SK-N-SH treated with all-trans-retinoic acid at 6 μM for 48 hours (cell line): ENCODE results near the gene TMEM87B.

Source experiments
- CREB5 ChIP-seq: fragments of 250-450 bp; sonication (Bioruptor Pico); IDR thresholded peaks from 2 replicates; pipeline ENCODE4 v1.5.1; 2020; ENCODE audit warnings: low read depth, mild to moderate bottlenecking, moderate library complexity
- SNAI2 ChIP-seq: fragments of 250-450 bp; sonication (Bioruptor Pico); IDR thresholded peaks from 2 replicates; pipeline ENCODE4 v1.5.0; 2020; ENCODE audit warnings: mild to moderate bottlenecking, moderate library complexity
- ZC3H10 ChIP-seq: fragments of 250-450 bp; sonication (Bioruptor Pico); IDR thresholded peaks from 2 replicates; pipeline ENCODE4 v1.5.1; 2021; ENCODE audit warnings: mild to moderate bottlenecking, moderate library complexity
- ZFP3 ChIP-seq: fragments of 250-450 bp; sonication (Bioruptor Pico); IDR thresholded peaks from 2 replicates; pipeline ENCODE4 v1.5.0; 2020; ENCODE audit warnings: mild to moderate bottlenecking, moderate library complexity
- ZFP30 ChIP-seq: fragments of 450-650 bp; formaldehyde crosslinking; IDR thresholded peaks from 2 replicates; pipeline ENCODE4 v1.5.0; 2022; ENCODE audit warnings: mild to moderate bottlenecking, moderate library complexity

GRCh38 chr2:112018846-112019245, 36.2 kb upstream of the TMEM87B start:
- no peak for TF ChIP-seq ZFP3 (CRISPR knock-in tag)
- no peak for TF ChIP-seq CREB5 (CRISPR knock-in tag)
- TF ChIP-seq SNAI2 (CRISPR knock-in tag), result no peak
- no peak for TF ChIP-seq ZFP30 (CRISPR knock-in tag)
- TF ChIP-seq ZC3H10 (CRISPR knock-in tag), result no peak
